Urinary bladder (tissue), 4 donors: ENCODE data around the gene NANOGP8. TPM values are rescaled to one million over a fixed set of nuclear protein-coding genes. Genes with fewer than 3 reads are reported as not detected.

ENCODE experiments used
- DNase-seq: peaks from one replicate; pipeline ENCODE4 v3.0.0-alpha.2; 2015; ENCODE audit errors: extremely low spot score
- H3K27ac ChIP-seq: one replicate; pipeline ENCODE4 v1.5.1; 2013; ENCODE audit warnings: low read depth, mild to moderate bottlenecking, moderate library complexity
- H3K36me3 ChIP-seq: one replicate; pipeline ENCODE4 v1.6.1; 2013; ENCODE audit warnings: mild to moderate bottlenecking, moderate library complexity; ENCODE audit not compliant: insufficient read depth
- H3K4me1 ChIP-seq: one replicate; pipeline ENCODE4 v1.6.1; 2013; ENCODE audit warnings: mild to moderate bottlenecking, moderate library complexity; ENCODE audit not compliant: insufficient read depth
- H3K4me3 ChIP-seq: one replicate; pipeline ENCODE4 v1.5.1; 2013; ENCODE audit warnings: low read depth, low read length
- WGBS: extraction: QIAGEN DNeasy Blood & Tissue Kit; methylation state at CpG from one replicate; pipeline ENCODE4 v1.1.7; 2013; 5-methylcytosine and 5-hydroxymethylcytosine counted together
- polyA plus RNA-seq: library from polyadenylated mRNA; stranded (reverse); fragments of 200-250 nt; gene quantifications from one replicate; pipeline ENCODE4 v1.2.3, GENCODE V29; 2013
- total RNA-seq: library from RNA; depleted of rRNA; stranded (reverse); fragments of >200 nt; gene quantifications from one replicate; pipeline ENCODE4 v1.2.3, GENCODE V29; 2014
- donor health status: healthy with polysubstance abuse.
- donor health status: healthy.

Gene NANOGP8
- total and polyA plus RNA-seq, 2 donors: 0.53 TPM; not detected in 1

DNA sequence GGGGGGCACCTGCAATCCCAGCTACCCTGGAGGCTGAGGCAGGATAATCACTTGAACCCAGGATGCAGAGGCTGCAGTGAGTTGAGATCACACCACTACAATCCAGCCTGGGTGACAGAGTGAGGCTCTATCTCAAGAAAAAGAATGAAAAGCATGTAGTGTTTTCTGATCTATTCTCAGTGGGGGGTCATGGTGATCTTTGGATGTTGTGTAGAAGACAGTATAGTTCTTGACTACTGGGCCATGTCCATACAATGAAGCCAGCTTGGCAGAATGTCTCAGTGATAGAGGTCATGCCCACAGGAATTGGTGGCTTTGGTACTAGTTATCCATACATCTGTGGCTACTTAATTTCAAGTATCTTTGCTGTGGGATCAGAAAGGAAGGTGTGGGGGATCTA, 26.8 kb upstream of the NANOGP8 start:
- DNase-seq: no peak
- H3K36me3 ChIP-seq: no peaks in the 10 kb centered on the region
- H3K27ac ChIP-seq: no peak overlapping the region
- H3K4me1 ChIP-seq: no peaks in the 10 kb centered on the region
- no peak overlapping the region for H3K4me3 ChIP-seq

DNA sequence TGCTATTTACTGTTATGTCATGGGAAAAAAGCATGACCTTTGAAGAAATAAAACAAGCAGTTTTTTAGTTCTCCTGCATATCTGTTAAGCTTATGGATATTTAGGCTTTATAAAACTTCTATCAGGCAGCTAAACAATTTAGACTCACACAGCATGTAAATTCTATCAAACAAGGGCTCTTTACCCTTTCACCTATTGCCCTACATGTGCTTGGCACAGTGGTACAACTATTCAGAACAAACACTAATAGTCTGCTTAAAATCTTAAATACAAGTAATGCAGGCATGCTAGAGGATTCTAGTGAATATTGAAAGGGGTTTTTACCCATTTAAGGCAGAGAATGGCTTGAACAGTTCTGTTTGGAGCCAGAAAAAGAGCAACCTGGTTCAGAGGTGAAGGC, 23.4 kb upstream of the NANOGP8 start:
- H3K4me1 ChIP-seq: no peaks in the 10 kb centered on the region
- no peak overlapping the region for H3K27ac ChIP-seq
- H3K4me3 ChIP-seq: no peak overlapping the region
- H3K36me3 ChIP-seq: no peaks in the 10 kb centered on the region
- DNase-seq: no peak

DNA sequence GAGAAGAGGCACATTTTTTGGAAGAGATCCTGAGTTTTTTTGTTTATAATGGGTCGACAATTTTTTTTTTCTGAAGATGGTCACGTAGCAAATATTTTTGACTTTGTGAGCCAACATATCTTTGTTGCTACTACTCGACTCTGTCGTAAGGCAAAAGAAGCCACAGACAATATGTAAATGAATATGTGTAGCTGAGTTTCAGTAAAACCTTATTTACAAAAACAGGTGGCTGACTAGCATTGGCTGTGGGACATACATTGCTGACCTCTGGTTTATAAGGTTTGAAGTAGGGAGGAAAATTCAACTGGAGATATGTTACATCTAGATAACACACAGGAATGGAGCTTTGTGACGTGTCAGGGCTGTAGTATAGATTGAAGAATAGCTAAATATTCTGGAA, 22.5 kb upstream of the NANOGP8 start:
- DNase-seq: no peak
- 83% methylated on average over 5 of the region's 5 CpGs for WGBS
- Histone ChIP-seq H3K27ac (no peak overlapping the region), H3K36me3 (no peaks in the 10 kb centered on the region), H3K4me1 (no peaks in the 10 kb centered on the region), H3K4me3 (no peak overlapping the region)

DNA sequence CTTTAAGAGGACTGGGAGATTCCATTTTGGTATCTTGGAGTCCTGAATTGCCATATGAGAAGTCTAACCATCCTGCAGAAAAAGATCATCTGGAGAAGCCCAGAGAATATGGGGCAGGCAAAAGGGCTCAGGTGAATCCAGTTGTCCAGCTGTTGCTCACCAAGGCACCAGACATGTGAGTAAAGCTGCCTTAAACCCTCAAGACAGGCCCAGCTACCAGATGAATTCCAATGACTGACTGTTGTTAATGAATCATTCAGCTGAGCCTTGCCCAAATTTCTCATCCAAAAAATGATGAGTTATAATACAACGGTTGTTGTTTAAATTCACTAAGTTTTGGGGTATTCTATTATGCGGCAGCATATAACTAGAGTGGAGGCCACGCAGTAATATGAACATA, 22.0 kb upstream of the NANOGP8 start:
- 90% methylated on average over 3 of the region's 3 CpGs for WGBS
- Histone ChIP-seq H3K4me3 (no peak overlapping the region), H3K4me1 (no peaks in the 10 kb centered on the region), H3K36me3 (no peaks in the 10 kb centered on the region), H3K27ac (no peak overlapping the region)
- no peak for DNase-seq

DNA sequence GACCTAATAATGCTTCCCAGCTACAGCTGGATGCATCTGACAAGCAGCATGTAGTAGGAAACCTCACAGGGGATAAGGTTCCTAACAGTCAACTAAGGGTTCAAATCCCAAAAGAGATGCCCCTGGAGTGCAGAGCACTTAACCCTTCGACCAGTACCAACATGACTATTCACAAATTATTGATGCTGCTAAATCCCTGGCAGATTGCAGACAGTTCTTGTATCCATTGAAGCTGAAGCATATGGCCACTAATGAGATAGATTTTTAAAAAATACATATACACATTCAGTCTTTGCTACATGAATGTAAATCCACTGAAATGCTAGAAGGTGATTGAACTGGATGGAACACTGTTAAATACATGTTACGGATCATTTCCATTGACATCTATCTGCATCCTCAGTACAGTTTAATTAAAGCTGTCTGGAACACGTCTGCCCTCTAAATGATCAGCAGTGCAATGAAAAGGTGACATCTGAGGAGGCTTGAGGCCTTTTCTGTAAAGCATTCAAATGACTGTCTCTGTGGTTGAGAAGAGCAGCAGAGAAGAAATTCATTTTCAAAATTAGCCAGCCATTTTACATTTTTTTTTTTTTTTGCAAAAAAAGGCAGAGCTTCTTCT, 19.5 kb upstream of the NANOGP8 start:
- H3K27ac ChIP-seq: no peak overlapping the region
- no peaks in the 10 kb centered on the region for H3K36me3 ChIP-seq
- DNase-seq: no peak
- H3K4me3 ChIP-seq: no peak overlapping the region
- 87% methylated on average over 3 of the region's 3 CpGs for WGBS
- no peaks in the 10 kb centered on the region for H3K4me1 ChIP-seq

DNA sequence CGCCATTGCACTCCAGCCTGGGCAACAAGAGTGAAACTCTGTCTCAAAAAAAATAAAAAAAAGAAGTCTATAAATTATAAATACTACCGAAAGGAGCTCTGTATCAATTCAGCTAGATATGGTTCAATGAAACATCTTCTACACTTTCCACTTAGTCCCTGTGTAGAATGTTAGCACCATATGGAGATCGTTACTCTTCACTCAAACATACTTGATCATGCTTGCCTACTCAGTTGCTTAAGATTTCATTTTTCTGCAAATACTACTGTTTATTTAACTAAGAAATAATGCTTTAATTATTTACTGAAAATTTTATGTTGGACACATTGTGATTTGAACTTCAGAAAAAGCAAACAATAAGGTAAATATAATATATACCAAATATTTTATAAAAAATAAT, 17.1 kb upstream of the NANOGP8 start:
- no peak for DNase-seq
- 81% methylated on average over 3 of the region's 3 CpGs for WGBS
- Histone ChIP-seq H3K36me3 (no peaks in the 10 kb centered on the region), H3K4me3 (no peak overlapping the region), H3K4me1 (no peaks in the 10 kb centered on the region), H3K27ac (no peak overlapping the region)

DNA sequence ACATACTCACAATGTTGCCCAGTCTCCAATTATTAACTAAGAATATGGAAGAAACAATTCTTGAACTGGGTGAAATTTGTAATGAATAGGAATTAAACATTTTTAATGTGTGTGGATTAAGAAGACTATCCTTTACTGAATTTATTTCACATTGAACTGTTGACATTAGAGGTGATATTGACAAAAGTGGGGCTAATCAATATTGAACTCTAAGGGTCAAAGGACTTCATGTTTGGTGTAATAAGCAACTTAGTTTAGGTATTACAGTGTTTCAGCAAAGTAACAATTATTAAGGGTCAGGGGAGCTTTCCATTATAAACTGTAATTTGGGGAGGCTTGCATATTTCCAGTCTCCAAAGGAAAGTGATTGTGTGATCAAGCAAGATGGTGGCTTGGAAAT, 16.2 kb upstream of the NANOGP8 start:
- no peak overlapping the region for H3K4me3 ChIP-seq
- H3K27ac ChIP-seq: no peak overlapping the region
- no peaks in the 10 kb centered on the region for H3K36me3 ChIP-seq
- DNase-seq: no peak
- no peaks in the 10 kb centered on the region for H3K4me1 ChIP-seq

DNA sequence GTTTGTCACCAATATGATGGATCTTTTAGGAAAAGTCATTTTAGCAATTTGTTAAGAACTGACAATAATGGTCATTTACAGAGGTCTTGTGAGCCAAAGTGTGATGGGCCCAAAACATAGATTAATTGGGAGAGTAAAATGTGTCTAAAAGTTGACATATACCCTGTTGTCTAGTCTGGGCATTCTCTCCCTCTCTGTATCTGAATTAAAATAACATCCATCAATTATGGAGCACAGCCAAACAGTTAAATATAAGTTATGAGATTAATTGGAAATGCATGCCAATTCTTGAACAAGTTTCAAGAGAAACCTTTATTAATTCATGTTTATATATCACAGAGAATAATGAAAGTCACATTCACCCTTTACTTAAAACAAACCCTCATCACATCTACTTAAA, 13.6 kb upstream of the NANOGP8 start:
- no peak overlapping the region for H3K4me3 ChIP-seq
- H3K27ac ChIP-seq: no peak overlapping the region
- no peaks in the 10 kb centered on the region for H3K36me3 ChIP-seq
- DNase-seq: no peak
- no peaks in the 10 kb centered on the region for H3K4me1 ChIP-seq

DNA sequence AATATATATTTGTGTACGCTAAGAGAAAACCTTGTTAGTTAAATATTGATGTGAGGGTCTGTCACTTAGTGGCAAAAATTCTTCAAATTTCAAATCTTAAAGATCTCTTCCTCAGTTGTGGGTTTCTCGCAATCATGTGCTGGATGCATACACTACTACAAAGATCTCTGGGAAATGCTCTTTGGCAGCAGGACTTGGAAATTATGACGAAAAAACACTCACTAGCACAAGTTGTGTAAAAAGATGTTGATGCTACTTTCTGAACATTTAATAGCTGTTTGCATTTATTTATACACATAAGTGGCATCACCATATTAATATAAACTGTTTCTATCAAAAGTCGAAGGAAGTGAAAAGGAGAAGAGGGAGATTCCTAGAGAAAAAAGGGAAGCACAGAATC, 10.8 kb upstream of the NANOGP8 start:
- no peak overlapping the region for H3K4me3 ChIP-seq
- WGBS: 83% methylated on average over 4 of the region's 4 CpGs
- no peaks in the 10 kb centered on the region for H3K4me1 ChIP-seq

DNA sequence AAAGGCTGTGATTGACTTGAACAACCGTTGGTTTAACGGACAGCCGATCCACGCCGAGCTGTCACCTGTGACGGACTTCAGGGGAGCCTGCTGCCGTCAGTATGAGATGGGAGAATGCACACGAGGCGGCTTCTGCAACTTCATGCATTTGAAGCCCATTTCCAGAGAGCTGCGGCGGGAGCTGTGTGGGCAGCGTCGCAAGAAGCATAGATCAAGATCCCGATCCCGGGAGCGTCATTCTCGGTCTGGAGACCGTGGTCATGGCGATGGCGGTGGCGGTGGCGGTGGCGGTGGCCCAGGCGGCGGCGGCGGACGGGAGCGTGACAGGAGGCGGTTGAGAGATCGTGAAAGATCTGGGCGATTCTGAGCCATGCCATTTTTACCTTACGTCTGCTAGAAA, 7.8 kb upstream of the NANOGP8 start:
- DNase-seq: no peak
- WGBS: 94% methylated on average over 33 of the region's 33 CpGs

More for the DNA sequence above, 10.8 kb upstream of the NANOGP8 start:
- H3K36me3 ChIP-seq: no peaks in the 10 kb centered on the region
- no peak overlapping the region for H3K27ac ChIP-seq
- DNase-seq: no peak

DNA sequence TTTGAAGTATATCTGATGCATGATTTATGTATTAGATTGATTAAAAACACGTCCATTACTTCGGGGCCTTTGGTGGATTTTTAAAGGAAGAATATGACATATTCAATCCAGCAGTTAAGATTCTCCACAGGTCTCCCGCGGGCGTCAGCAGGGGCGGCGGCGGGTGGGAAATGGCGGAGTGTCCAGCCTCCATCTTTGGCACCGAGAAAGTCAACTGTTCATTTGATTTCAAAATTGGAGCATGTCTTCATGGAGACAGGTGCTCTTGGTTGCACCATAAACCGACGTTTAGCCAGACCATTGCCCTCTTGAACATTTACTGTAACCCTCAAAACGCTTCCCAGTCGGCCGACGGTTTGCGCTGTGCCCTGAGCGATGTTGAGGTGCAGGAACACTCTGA, 7.2 kb upstream of the NANOGP8 start:
- Histone ChIP-seq H3K4me3 (no peak overlapping the region), H3K36me3 (no peaks in the 10 kb centered on the region), H3K27ac (no peak overlapping the region), H3K4me1 (no peaks in the 10 kb centered on the region)
- DNase-seq: no peak
- 97% methylated on average over 18 of the region's 18 CpGs for WGBS

More for the DNA sequence above, 7.8 kb upstream of the NANOGP8 start:
- Histone ChIP-seq H3K36me3 (no peaks in the 10 kb centered on the region), H3K4me1 (no peaks in the 10 kb centered on the region), H3K27ac (no peak overlapping the region), H3K4me3 (no peak overlapping the region)

DNA sequence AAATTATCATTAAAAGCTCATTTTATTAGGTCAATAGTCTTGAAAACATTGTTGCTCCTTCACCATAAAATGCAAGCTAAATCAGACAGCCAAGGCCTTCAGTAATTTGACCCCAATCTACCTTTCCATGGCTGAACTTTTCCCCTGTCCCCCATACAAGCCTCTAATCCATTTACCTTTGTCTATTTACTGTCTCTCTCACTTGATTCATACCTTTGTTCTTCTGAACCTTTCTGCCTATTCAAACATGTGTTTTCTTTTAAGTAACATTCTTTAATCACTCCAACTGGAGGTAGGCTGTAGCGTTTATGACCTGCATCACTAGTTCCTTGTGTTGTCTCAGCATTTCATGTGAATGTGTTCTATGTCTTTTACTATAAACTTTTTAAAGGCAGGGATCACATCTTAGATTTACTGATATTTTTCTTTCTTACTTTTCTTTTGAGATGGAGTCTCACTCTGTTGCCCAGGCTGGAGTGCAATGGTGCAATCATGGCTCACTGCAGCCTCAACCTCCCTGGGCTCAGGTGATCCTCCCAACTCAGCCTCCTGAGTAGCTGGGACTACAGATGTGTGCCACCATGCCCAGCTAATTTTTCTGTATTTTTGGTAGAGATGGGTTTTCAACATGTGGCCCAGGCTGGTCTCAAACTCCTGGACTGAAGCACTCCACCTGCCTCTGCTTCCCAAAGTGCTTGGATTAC, 5.2 kb upstream of the NANOGP8 start:
- Histone ChIP-seq H3K4me1 (no peaks in the 10 kb centered on the region), H3K27ac (no peak overlapping the region), H3K4me3 (no peak overlapping the region), H3K36me3 (no peaks in the 10 kb centered on the region)
- 91% methylated on average over 1 of the region's 1 CpG for WGBS
- no peak for DNase-seq

DNA sequence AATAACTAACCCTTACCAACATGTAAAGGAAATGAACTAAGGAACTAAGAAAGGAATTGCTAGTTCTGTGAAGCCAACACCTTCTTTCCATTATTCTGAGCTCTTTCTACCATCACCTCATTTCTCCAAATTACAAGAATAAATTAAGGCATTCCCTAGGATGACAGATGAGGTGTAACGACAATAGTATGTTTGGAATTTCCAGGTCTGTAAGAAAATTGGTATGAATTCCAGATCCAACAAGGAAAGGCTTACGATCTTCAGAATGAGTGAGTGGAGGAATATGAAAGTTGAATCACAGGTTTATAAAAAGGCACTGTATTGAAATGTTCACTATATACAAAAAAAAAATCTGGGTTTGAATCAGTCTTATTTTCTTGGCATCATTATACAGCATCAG, 4.5 kb upstream of the NANOGP8 start:
- H3K4me1 ChIP-seq: no peaks in the 10 kb centered on the region
- 94% methylated on average over 2 of the region's 2 CpGs for WGBS
- no peak overlapping the region for H3K27ac ChIP-seq
- H3K4me3 ChIP-seq: no peak overlapping the region
- H3K36me3 ChIP-seq: no peaks in the 10 kb centered on the region
- no peak for DNase-seq

DNA sequence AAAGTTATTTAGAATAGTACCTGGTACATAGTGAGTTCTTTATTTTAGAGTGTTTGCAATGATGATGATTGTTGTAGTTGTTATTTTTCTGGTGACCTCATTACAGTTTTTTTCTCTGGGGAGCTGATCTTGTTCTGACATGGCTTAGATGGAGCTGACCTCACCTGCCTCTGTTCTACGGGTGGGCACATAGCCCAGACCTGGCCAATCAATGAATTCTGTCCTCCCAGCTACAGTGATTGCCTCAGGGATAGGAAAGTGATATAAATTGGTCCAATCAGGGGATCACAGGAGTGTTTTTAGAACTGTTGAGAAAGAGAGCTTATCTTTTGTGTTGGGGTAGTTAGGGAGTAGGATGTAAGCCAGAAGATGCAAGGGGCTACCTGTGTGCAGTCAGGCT, 3.2 kb upstream of the NANOGP8 start:
- Histone ChIP-seq H3K36me3 (no peaks in the 10 kb centered on the region), H3K4me1 (no peaks in the 10 kb centered on the region), H3K4me3 (no peak overlapping the region), H3K27ac (no peak overlapping the region)
- DNase-seq: no peak
- whole genome bisulfite sequencing: 92% methylated on average over 1 of the region's 1 CpG

DNA sequence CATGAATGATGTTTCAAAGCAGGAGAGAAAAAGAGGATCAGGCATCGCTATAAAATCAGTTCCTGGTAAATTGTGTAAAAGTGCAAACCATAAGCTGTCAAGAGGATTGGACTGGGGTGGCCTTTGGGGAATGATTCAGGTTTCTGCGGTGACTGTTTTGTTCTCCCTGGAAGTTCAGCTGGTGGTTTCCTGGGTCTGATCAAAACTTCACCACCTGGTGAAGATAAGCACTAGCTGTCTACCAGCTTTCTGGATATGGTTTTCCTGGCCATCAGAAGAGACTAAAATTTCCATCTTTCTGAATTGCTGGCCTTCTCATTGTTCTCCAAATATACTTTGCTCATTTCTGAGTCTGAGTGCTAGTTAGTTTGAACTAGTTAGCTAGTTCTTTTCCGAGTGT, 2.7 kb upstream of the NANOGP8 start:
- Histone ChIP-seq H3K4me3 (no peak overlapping the region), H3K4me1 (no peaks in the 10 kb centered on the region), H3K36me3 (no peaks in the 10 kb centered on the region), H3K27ac (no peak overlapping the region)
- no peak for DNase-seq
- 39% methylated on average over 3 of the region's 3 CpGs for WGBS
